Spleen (tissue), 11 donors: ENCODE data around the gene TNFRSF13B. TPM values are rescaled to one million over a fixed set of nuclear protein-coding genes. Genes with fewer than 3 reads are reported as not detected.

Experiments used
- polyA plus RNA-seq, 3 donors: library from polyadenylated mRNA; stranded (reverse); fragments of 200-250 nt; gene quantifications; one replicate each; pipeline ENCODE4 v1.2.1, GENCODE V29; 2013
- small RNA-seq, 4 donors: library from RNA; depleted of rRNA; stranded (forward); fragments of <200 nt; gene quantifications; one replicate each; pipeline ENCODE3, GENCODE V24; 2016
- total RNA-seq, 7 donors: library from RNA; depleted of rRNA in 3 of 7; stranded (reverse); fragments of >200 nt in 3 of 7; fragmentation: NEBNext Ultra II Directional in 4 of 7; extraction: Animal tissue kit (Norgen Biotek cat#: 25700) in 4 of 7; gene quantifications; one replicate each; pipeline versions ENCODE4 v1.1.0 to v1.2.1, GENCODE V29; 2016 to 2021
- donor health status: healthy with polysubstance abuse.
- donor health status: DM: no; HTN: no; CAD: no; lungs with moderate emphysema.
- donor health status: DM: no; HTN: no; CAD: no.
- donor health status: Bipolar disorder and iron deficiency.
- donor health status: healthy.
- donor health status: DM: no; HTN: no; CAD: no.
- donor health status: DM: yes; HTN: yes; CAD: no.

Gene TNFRSF13B
- total and polyA plus RNA-seq, 10 donors = 25.1 to 142 (median 49.5) TPM

Small RNA genes within 50 kb of the gene (small RNA-seq; reads per million reads assigned to genes)
- gene AL353996.1 = 0 reads per million in 4 donors

Other genes starting within 250 kb of the TNFRSF13B start
- 100 to 1,000 TPM; 120 to 309 (median 197) TPM for gene MPRIP, start 70.3 kb upstream of the TNFRSF13B start, total RNA-seq
- gene MPRIP, start 70.3 kb upstream of the TNFRSF13B start, polyA plus RNA-seq = 100 to 1,000 TPM in 1 of 3 donors, 10 to 100 TPM in 2; 52.3 to 114 (median 83.0) TPM
- gene PLD6, start 234.2 kb upstream of the TNFRSF13B start, total RNA-seq = 1 to 10 TPM; 1.4 to 5.6 (median 3.7) TPM
- 1 to 10 TPM; 2.2 to 3.9 (median 3.0) TPM for gene PLD6, start 234.2 kb upstream of the TNFRSF13B start, polyA plus RNA-seq